Mononuclear cell (primary cell): ENCODE results near the gene SF3A2. TPM values are rescaled to one million over a fixed set of nuclear protein-coding genes. Genes with fewer than 3 reads are reported as not detected.

Source experiments
- H3K27me3 ChIP-seq: 2 replicates; pipeline ENCODE4 v1.6.0; 2011; ENCODE audit warnings: low read length, control low read depth; ENCODE audit not compliant: insufficient read depth
- H3K4me1 ChIP-seq: 2 replicates; pipeline ENCODE4 v1.5.1; 2011; ENCODE audit warnings: mild to moderate bottlenecking, low read length, control low read depth; ENCODE audit not compliant: insufficient read depth
- H3K4me3 ChIP-seq: 2 replicates; pipeline ENCODE4 v1.5.1; 2011; ENCODE audit warnings: mild to moderate bottlenecking, low read length, moderate library complexity
- H3K9me3 ChIP-seq: 2 replicates; pipeline ENCODE4 v1.5.1; 2011; ENCODE audit warnings: low read depth, mild to moderate bottlenecking, control low read depth, low read length
- total RNA-seq: library from RNA; depleted of rRNA; stranded (reverse); fragments of >200 nt; gene quantifications from one replicate; pipeline ENCODE4 v1.2.3, GENCODE V29; 2012

The SF3A2 gene
- total RNA-seq, 1 donor, result 68.1 TPM

DNA sequence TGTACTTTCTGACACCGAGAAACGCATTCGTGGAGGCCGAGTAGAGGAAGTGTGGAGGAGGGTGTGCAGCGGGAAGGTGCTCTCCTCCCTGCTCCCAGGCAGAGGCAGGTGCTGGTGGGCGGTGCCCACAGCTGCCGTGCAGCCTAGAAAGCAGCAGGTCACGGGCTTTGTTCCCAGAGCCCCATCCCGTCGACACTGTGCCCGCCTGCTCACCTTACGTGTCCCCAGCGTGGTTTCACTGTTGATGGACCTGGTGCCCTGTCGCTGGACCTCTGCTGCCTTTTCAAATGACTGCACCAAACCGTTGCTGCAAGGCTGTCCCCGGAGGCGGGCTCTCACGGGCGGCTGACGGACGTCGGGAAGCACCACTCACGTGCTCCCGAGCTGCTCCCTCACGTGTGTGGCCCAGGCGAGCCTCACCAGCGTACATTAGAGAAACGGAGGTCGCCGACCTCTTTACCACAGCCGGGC is 21.3 kb upstream of the SF3A2 start:
- H3K4me1 ChIP-seq, result no peaks in the 10 kb centered on the region
- H3K4me3 ChIP-seq, result no peak overlapping the region
- H3K9me3 ChIP-seq, result no peaks in the 10 kb centered on the region
- H3K27me3 ChIP-seq, result no peaks in the 10 kb centered on the region

DNA sequence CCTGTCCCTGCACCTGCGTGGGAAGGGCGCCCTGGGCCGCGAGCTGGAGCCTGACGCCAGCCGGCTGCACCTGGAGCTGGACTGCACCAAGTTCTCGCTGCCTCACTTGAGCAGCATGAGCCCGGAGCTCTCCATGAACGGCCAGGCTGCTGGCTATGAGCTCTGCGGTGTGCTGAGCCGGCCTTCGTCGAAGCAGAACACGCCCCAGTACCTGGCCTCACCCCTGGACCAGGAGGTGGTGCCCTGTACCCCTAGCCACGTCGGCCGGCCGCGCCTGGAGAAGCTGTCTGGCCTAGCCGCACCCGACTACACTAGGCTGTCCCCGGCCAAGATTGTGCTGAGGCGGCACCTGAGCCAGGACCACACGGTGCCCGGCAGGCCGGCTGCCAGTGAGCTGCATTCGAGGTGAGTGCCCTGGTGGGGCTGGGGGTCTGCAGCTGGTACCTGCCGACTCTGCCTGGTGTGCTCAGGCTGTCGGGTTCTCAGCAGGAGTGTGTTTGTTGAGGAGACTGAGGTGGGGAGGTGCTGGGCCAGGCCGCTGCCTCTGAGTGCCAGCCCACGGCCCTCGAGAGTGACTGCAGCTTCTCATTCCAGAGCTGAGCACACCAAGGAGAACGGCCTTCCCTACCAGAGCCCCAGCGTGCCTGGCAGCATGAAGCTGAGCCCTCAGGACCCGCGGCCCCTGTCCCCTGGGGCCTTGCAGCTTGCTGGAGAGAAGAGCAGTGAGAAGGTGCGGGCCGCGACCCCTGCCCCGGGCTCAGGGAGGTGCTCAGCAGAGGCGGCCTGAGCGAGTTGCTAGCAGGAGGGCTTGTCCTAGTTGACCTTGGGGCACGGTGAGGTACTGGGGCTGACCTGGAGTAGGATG is 20.0 kb upstream of the SF3A2 start:
- no peak overlapping the region for H3K4me3 ChIP-seq
- H3K27me3 ChIP-seq, result no peaks in the 10 kb centered on the region
- H3K4me1 ChIP-seq, result no peaks in the 10 kb centered on the region
- H3K9me3 ChIP-seq, result no peaks in the 10 kb centered on the region

DNA sequence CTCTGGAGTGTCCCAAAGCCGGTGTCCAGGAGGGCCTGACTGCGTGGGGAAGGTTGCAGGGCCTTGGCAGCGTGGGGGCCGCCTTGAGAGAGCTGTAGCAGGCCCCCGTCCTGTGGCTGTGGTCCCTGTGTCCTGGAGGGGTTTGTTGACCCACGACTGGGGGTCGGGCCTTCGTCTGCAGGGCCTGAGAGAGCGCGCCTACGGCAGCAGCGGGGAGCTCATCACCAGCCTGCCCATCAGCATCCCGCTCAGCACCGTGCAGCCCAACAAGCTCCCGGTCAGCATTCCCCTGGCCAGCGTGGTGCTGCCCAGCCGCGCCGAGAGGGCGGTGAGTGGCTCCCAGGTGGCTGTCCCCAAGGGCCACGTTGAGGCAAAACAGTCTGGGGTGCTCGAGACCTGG is 19.0 kb upstream of the SF3A2 start:
- Histone ChIP-seq H3K9me3 (no peaks in the 10 kb centered on the region), H3K4me1 (no peaks in the 10 kb centered on the region), H3K27me3 (no peaks in the 10 kb centered on the region), H3K4me3 (no peak overlapping the region)

DNA sequence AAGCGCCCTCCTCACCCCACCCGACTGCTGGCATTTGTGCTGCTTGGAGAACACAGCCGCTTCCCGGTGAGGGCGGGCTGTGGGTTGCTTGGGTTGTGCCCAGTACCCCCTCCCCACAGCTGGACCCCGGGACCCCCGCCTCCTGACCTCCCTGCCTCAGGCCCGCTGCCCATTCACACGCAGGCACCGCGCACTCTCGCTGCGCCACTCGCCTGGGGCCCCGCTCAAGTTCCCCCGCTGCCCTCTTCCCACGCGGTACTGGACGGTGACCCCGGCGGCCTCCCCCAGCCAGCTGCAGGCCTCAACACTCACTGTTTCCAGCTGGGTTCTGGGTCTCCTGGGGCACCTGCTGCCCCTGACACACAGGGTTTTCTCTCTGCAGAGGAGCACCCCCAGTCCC is 16.9 kb upstream of the SF3A2 start:
- Histone ChIP-seq H3K4me1 (no peaks in the 10 kb centered on the region), H3K27me3 (no peaks in the 10 kb centered on the region), H3K4me3 (no peak overlapping the region), H3K9me3 (no peaks in the 10 kb centered on the region)

DNA sequence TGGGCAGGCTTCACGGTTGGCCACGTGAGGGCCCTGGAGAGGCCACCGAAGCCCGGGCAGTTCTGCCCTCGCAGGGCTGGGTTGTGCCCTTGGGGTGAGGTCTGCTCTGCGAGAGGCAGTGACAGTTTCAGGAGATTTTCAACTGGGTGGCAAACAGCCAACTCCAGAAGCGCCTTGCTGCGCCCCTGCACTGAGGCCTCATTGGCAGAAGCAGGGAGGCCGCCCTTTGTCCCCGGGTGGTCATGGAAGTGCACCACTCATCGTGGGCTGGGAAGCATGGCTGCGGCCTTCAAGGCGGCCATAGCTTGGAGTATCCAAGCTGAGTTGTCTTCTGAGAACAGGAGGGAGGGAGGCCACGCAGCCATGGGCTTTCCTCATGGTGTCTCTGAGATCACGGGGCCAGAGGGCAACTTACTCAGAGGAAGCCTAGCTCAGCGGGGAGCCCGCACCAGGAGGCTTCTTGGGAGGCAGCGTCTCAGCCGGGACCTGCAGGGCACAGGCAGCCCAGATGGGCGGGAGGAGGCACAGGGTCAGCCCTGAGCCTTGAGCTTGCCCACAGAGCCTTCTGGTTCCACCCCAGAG is 15.3 kb upstream of the SF3A2 start:
- H3K9me3 ChIP-seq, result no peaks in the 10 kb centered on the region
- H3K27me3 ChIP-seq, result no peaks in the 10 kb centered on the region
- no peak overlapping the region for H3K4me3 ChIP-seq
- no peaks in the 10 kb centered on the region for H3K4me1 ChIP-seq

DNA sequence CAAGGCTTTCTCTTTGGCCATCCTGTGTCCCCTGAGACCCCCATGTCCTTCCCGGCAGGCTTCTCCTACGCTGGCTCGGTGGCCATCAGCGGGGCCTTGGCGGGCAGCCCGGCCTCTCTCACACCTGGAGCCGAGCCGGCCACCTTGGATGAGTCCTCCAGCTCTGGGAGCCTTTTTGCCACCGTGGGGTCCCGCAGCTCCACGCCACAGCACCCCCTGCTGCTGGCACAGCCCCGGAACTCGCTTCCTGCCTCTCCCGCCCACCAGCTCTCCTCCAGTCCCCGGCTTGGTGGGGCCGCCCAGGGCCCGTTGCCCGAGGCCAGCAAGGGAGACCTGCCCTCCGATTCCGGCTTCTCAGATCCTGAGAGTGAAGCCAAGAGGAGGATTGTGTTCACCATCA is 14.7 kb upstream of the SF3A2 start:
- H3K27me3 ChIP-seq, result no peaks in the 10 kb centered on the region
- H3K4me3 ChIP-seq, result no peak overlapping the region
- no peaks in the 10 kb centered on the region for H3K4me1 ChIP-seq
- no peaks in the 10 kb centered on the region for H3K9me3 ChIP-seq

DNA sequence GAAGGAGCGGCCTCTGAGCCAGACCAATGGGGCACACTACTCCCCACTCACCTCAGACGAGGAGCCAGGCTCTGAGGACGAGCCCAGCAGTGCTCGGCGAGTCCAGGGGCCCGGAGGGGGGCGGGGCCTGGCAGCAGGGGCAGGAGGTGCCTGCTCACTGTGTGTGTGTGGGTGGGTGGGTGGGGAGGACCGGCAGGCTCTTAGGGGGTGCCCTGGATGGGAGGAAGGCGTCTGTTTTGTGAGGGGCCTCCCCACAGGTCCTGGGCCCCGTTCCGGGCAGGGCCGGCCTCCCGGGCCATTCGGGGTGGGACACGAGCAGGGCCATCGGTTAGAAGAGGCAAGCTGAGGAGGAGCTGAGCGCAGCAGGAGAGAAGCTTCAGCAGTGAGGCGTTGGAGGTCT is 13.2 kb upstream of the SF3A2 start:
- Histone ChIP-seq H3K4me3 (no peak overlapping the region), H3K27me3 (no peaks in the 10 kb centered on the region)

DNA sequence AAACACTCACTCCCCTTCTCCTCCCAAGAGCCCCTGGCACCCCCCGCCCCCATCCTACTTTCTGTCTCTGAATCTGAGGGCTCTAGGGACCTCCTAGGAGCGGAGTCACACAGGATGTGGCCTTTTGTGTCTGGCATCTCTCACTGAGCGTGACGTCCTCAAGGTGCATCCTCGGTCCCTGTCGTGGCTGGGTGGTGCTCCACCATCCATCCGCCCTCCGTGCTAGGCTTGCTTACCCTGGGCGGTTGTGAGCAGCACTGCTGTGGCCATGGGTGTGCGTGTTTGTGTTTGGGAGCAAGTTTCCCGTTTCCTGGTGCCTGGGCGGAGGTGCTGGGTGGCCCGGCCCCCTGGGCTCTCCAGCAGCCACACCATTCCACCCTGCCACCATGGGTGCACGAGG is 12.7 kb upstream of the SF3A2 start:
- no peak overlapping the region for H3K4me3 ChIP-seq
- no peaks in the 10 kb centered on the region for H3K27me3 ChIP-seq
- H3K4me1 ChIP-seq, result no peaks in the 10 kb centered on the region
- no peaks in the 10 kb centered on the region for H3K9me3 ChIP-seq

More for the DNA sequence above, 13.2 kb upstream of the SF3A2 start:
- no peaks in the 10 kb centered on the region for H3K9me3 ChIP-seq
- H3K4me1 ChIP-seq, result no peaks in the 10 kb centered on the region

DNA sequence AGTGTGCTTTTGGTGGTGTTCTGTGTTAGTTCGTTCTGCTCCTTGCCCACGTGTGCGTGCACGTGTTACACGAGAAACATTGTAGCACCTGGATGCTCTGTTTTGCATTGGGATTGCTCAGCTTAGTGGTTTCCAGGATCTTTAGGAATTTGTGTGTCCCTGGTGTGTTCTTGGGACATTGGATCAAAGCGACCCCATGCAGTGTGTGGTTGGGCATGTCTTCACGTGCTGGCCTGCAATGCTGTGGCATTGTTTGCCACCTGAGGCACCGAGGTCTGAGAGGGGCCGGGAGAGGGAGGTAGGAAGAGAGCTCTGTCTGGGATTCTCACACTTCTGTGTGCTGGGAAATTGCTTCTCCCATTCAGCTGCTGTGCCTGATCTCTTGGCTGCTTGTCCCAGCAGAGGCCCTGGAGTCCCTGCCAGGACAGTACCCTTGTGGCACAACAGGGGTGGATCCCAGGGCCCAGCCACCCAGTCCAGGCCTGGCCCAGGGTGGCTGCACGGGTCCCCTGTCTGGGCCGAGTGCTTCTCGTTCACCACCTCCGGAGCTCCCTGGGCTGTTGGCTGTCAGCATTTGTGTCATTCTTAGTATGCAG is 11.8 kb upstream of the SF3A2 start:
- H3K9me3 ChIP-seq, result no peaks in the 10 kb centered on the region
- H3K27me3 ChIP-seq, result no peaks in the 10 kb centered on the region
- H3K4me1 ChIP-seq, result no peaks in the 10 kb centered on the region
- H3K4me3 ChIP-seq, result no peak overlapping the region

DNA sequence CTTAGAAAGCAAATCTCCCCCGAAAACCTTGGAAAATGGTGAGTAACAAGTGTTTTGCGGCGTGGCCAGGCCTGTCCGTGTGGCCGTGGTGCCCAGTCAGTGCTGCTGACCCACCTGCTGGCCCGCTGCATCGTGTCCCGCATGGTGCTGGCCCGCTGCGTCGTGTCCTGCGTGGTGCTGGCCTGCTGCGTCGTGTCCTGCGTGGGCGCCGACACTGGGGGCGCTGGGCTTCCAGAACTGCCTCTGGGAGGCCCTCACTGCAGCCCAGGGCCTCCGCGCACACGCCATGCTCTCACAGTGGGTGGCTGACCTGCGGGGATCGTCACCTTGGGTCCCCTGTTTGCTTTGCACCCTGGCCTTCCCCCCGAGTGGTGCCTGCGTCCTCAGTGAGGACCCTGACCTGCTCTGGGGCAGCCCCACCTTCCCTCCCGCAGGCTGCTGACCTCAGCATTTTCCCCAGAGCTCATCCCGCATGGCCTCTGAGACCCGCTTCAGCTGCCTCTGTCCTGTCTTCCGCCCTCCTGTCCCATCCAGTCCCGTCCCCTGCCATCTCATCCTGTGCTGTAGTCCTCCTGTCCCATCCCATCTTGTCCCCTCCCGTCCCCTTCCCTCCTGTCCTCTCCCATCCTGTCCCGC is 11.1 kb upstream of the SF3A2 start:
- H3K4me3 ChIP-seq, result no peak overlapping the region
- no peaks in the 10 kb centered on the region for H3K4me1 ChIP-seq
- H3K27me3 ChIP-seq, result no peaks in the 10 kb centered on the region
- no peaks in the 10 kb centered on the region for H3K9me3 ChIP-seq

DNA sequence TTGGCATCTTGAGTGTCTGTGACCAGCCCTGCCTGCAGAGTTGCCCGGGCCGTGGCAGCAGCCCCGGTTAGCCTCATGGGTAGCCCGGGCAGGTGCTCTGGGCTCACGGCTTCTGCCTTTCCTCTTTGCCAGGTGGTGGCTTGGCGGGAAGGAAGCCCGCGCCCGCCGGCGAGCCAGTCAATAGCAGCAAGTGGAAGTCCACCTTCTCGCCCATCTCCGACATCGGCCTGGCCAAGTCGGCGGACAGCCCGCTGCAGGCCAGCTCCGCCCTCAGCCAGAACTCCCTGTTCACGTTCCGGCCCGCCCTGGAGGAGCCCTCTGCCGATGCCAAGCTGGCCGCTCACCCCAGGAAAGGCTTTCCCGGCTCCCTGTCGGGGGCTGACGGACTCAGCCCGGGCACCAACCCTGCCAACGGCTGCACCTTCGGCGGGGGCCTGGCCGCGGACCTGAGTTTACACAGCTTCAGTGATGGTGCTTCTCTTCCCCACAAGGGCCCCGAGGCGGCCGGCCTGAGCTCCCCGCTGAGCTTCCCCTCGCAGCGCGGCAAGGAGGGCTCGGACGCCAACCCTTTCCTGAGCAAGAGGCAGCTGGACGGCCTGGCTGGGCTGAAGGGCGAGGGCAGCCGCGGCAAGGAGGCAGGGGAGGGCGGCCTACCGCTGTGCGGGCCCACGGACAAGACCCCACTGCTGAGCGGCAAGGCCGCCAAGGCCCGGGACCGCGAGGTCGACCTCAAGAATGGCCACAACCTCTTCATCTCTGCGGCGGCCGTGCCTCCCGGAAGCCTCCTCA is 10.4 kb upstream of the SF3A2 start:
- Histone ChIP-seq H3K4me1 (no peaks in the 10 kb centered on the region), H3K27me3 (no peaks in the 10 kb centered on the region), H3K4me3 (no peak overlapping the region), H3K9me3 (no peaks in the 10 kb centered on the region)

DNA sequence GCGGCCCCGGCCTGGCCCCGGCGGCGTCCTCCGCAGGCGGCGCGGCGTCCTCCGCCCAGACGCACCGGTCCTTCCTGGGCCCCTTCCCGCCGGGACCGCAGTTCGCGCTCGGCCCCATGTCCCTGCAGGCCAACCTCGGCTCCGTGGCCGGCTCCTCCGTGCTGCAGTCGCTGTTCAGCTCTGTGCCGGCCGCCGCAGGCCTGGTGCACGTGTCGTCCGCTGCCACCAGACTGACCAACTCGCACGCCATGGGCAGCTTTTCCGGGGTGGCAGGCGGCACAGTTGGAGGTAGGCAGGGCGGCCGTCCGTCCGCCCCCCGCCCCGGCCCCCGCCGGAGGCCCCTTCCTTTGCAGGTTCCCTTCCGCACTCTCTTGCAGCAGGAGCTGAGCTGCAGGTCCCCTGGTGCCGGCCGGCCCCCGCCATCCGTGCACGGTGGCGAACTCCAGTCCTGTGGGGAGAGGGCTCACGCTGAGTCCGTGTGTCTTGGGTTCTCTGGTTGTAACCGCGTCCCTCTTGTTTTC is 9.7 kb upstream of the SF3A2 start:
- no peak overlapping the region for H3K4me3 ChIP-seq
- H3K27me3 ChIP-seq, result no peaks in the 10 kb centered on the region
- H3K4me1 ChIP-seq, result no peaks in the 10 kb centered on the region
- H3K9me3 ChIP-seq, result no peaks in the 10 kb centered on the region

DNA sequence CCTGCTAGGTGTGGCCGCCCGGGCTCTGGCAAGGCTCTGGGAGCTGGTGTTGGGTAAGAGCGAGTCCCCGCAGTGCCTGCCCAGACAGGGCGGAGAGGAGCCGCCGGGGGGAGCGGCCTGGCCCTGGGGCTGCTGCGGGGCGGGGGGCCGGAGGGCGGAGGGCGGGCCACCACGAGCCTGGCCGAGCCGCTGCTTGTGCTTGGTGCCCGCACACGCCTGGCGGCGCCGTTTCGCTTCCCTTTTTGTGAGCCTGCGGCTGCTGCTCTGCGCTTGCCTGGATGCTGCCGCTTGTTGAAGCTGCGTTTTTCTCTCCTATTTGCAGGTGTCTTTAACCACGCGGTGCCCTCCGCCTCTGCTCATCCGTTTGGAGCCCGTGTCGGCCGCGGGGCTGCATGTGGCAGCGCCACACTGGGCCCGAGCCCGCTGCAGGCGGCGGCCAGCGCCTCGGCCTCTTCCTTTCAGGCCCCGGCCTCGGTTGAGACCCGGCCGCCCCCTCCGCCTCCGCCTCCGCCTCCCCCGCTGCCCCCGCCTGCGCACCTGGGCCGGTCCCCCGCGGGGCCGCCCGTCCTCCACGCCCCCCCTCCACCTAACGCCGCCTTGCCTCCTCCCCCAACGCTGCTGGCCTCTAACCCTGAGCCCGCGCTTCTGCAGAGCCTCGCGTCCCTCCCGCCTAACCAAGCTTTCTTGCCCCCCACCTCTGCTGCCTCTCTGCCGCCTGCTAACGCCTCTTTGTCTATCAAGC is 9.0 kb upstream of the SF3A2 start:
- H3K4me1 ChIP-seq, result no peaks in the 10 kb centered on the region
- no peak overlapping the region for H3K4me3 ChIP-seq
- no peaks in the 10 kb centered on the region for H3K9me3 ChIP-seq
- no peaks in the 10 kb centered on the region for H3K27me3 ChIP-seq
